Activated CD8-positive, alpha-beta memory T cell treated with anti-CD3 and anti-CD28 coated beads, Interleukin-2, amount 50 U/mL, for 24 hours (primary cell): ENCODE results near the gene CNTNAP3B.
"Not testable (repeated sequence)": the region's sequence is repeated elsewhere in the genome, so short reads cannot be mapped to it uniquely, and the experiment has no call there.

Source experiments
- DNase-seq: peaks from one replicate; pipeline ENCODE4 v3.0.0-alpha.2; 2020; ENCODE audit errors: extremely low read depth

Gene CNTNAP3B

GRCh38 chr9:42129073-42129729, at the start of gene CNTNAP3B:
TSS of gene CNTNAP3B (minus strand) at chr9:42129426. CDS start at chr9:42129094, 332 bp downstream.
- not testable (repeated sequence) for DNase-seq

DNA sequence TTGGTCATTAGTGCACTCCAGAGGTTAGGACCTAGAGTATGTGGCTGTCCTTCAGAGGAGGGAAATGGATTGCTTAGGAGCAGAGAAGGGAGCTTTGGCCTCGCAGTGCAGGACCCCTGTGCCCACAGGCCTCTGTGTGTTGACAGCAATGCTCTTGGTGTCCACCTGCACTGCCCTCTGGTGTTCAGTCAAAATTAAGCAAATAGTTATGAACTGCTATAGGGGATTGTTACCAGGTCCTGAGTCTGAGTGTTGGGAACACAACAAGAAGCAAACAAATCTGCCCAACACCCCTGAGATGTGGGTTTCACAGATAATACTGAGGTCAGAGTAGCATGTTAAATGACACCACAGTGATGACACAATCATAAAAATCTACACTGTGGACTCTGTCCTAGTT, 31.1 kb upstream of the CNTNAP3B start:
- not testable (repeated sequence) for DNase-seq

- not testable (repeated sequence) for DNase-seq
These were observed 2.0 kb downstream of the CNTNAP3B start for GRCh38 chr9:42127056-42127841.

DNA sequence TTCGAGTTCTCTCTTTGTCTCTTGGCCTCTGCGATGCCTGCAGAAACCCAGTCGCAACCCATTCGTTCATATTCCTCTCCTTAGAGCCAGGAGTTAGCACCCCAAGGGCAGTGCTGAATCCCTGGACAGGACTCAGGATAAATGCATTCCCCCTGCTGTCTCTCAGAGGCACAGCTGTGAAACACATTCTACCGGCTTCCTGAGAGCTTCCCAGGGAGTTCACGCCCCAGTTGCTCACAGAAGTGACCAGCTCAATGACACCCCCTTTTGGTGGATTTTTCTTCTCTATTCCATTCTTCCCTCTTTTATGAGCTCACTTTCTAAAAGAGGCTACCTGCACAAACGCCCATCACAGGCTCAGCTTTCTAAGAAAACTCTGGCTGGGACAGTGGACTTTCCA, 8.2 kb downstream of the CNTNAP3B start:
- not testable (repeated sequence) for DNase-seq

- DNase-seq: not testable (repeated sequence)
These were observed 33.3 kb downstream of the CNTNAP3B start for GRCh38 chr9:42095929-42096328.

DNA sequence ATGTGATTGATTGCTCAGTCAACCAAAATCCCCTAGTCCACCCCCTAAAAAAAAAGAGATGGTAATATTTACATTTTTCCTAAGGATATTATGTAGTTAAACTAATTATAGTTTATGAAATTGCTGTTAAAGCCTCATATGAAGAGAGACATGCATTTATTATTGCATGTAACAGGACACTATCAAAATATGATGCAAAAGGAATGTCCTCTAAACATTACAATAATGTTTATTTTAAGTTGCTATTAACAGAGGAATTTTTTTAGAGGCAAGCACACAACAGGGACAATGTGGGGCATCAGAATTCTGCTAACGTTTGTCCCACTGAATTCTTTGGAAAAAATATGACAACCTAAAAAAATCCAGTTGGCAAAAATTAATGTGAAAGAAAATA, 44.7 kb downstream of the CNTNAP3B start:
- not testable (repeated sequence) for DNase-seq

DNA sequence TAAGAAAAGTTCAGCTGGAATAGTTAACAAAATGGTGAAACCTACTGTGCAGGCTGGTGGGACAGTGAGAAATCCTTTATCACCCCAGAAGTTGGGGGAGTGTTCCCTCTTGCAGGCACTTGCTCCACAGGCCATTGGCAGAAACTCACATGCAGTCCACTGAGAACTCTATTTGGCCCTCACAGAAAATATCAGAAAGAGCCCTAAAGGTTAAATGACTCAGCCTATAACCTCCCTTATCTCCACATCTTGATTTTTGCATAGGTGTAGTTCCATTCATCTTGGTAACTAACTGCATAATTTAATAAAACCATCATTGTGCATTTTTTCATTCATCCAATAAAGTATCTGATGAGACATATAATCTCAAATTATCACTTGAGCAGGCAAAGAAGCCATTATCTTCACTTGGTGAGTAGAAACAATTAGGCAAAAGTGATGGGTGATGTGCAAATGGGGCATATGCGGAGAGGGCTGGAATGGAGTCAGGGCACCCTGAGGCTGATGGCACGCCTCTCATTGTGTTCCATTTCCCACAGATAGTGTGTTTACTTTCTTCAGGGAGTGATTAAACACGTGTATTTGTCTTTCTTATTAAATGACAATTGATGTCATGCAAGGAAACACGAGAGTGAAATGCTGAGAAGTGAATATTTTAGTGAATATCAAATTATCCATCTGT, 45.2 kb downstream of the CNTNAP3B start:
- DNase-seq: not testable (repeated sequence)

DNA sequence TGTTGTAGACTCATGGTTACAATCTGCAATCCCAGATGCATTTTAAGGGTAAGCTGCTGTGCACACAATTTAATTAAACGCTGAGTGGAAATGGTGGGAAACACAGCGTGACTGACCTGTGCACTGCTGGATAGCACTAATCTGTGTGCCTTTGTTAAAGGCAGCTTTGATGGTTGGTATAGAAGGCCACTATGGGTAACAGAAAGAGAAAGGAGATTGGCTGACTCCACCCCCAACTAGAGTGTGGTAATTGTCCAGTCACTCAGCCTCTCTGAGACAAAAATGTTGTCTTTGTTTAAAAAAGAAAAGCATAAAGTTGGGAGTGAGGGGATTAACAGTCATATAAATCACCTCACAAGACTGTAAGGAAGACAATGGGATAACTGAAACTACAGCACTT, 48.9 kb downstream of the CNTNAP3B start:
- DNase-seq: not testable (repeated sequence)

GRCh38 chr9:42074868-42075267, 54.4 kb downstream of the CNTNAP3B start:
- DNase-seq: not testable (repeated sequence)

DNA sequence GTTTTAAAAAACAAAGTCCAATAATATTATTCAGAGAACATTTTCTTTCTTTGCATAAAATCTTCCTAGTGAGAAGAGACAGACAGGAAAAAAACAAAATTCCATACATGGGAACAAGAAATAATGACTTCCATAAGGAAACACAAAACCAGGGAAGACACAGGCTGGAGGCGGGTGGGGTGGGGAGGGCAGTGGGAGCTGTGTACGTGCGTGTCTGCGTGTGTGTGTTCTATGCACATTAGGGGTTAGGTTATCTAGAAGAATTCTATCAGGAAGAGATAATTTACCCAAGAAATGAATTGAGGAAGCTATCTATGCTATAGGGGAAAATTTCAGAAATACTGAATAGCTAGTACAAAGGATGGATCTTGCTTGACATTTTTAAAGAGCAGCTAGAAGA, 58.2 kb downstream of the CNTNAP3B start:
- not testable (repeated sequence) for DNase-seq

DNA sequence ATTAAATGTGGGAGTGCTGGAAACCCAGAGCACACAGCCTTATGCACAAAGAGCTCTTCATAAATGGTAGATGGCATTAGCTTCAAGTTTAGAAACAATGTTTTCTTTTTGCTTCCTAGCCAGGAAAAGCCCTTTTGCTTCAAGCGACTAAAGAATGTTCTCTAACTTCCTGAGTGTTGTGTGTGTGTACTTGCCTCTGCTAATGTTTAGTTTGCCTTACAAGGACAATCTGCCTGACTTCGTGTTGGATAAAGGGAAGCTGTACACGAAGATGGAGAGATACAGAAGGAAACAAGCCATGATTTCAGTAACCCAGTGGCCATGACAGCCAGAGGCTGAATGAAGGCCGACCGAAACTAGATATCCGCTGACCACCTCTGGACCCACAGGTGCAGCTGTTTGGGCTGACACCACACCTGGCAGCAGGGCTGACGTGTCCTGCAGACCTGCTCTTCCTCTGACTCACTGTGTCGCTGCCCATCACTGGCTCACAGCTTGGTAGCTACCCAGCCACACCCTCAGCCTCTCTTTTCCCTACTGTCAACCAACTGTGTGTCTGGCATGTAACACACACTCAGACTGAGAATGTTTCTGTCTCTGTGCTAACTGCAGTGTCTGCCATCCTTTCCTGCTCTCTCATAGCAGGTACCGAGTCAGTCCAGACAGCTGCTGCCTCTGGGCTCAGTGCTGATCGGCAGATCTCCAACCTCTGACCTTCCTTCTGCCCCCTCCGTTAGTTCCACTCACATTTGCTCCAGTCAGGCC, 59.0 kb downstream of the CNTNAP3B start:
- DNase-seq: not testable (repeated sequence)

- DNase-seq: not testable (repeated sequence)
These were observed 75.4 kb downstream of the CNTNAP3B start for GRCh38 chr9:42053874-42054273.

DNA sequence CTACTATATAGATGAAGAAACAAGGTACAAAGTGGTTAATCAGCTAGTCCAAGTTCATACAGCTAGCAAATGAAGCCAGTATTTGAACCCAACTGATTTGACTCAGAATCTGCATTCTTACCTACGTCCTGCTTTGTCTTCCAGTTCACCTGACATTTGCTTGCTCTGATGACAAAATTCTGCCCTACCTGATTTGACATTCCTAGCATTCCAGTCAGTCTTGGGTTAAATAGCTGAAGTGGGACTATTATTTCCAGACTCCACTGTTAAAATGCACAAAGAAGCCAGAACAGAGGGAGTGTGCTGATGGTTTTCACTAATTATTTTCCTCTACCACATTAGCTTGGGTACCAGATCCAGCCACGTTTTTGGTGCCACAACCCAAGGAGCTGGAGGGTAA, 78.5 kb downstream of the CNTNAP3B start:
- not testable (repeated sequence) for DNase-seq

GRCh38 chr9:42044422-42045010, 84.7 kb downstream of the CNTNAP3B start:
- DNase-seq: not testable (repeated sequence)

DNA sequence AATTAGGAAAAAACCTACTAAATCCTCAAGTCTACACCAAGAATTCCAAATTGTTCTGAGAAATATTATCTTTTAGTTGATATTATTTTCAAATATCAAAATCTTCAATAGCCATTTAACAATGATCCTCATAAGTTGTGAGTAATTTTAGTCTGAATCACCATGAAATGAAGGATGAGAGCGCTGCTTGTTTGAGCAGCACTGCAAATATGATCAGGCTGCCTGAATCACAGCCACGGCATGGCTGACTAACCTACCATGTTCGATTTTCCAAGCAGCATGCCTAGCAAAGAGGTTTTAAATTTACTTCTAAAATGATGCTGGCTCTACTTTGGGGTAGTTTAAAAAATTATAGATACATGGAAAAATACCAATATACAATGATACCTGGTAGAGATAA, 95.7 kb downstream of the CNTNAP3B start:
- not testable (repeated sequence) for DNase-seq

DNA sequence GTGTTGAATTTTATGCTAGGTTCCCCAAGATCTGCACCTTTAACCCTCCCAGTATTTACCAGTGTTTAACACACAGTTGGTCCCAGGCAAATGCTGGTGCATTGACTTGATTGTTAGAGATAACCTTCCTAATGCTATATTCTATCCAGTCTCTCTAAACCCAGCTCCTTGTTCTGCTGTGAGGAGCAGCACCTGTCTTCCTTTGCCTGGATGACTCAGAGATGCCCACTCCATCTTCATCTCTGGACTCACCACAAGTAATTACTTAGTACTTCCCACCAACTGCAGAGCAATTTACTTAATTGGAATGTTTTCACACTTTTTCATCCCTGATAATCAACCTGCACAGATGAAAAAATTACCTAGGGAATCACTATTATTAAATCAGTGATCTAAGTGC, 108.6 kb downstream of the CNTNAP3B start:
- DNase-seq: not testable (repeated sequence)

GRCh38 chr9:42018220-42018922, 110.9 kb downstream of the CNTNAP3B start:
- DNase-seq: not testable (repeated sequence)

- DNase-seq: not testable (repeated sequence)
These were observed 114.9 kb downstream of the CNTNAP3B start for GRCh38 chr9:42014317-42014716.

DNA sequence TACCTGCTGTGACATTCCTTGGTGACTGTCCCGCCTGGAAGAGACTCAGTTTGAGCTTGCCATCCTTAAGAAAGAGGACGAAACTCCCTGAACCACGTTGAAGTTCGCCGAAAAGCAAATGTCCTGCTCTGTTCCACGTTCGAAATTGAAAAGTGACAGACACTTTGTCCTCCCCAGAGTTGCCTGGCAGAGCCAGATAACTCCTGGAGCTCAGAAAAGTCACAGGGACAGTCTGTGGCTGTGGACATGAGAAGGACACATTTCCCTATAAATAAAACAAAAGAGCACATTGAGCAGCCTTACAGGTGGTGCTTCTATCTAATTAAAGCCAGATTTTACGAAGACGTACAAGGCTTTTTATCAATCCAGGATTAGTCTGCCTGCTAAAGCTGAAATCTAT, 137.6 kb downstream of the CNTNAP3B start:
- not testable (repeated sequence) for DNase-seq

DNA sequence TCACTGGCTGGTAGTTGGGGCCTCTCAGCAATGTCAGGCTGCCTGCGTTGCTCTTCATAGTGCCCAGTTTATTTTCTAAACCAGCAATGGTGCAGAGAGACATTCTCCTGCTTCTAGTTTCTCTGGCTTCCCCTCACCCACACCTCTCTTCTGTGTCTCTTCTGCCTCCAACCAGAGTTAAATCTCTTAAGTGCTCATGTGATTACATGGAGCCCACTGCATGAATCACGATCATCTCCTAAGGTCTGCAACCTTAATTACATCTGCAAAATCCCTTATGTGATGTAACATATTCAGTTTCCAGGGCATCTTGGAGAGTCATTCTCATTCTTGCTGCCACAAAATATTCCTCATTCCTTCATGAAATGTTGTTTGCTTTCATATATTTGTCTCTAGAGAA, 149.0 kb downstream of the CNTNAP3B start:
- DNase-seq: not testable (repeated sequence)
